Activated naive CD8-positive, alpha-beta T cell treated with anti-CD3 and anti-CD28 coated beads for 36 hours (primary cell): ENCODE measurements around the gene PNPLA5. TPM values are rescaled to one million over a fixed set of nuclear protein-coding genes. Genes with fewer than 3 reads are reported as not detected.
A peak's percentile ranks its signal among the peaks of the same experiment; 100 is the strongest.

ENCODE experiments used
- DNase-seq: peaks from one replicate; pipeline ENCODE4 v3.0.0; 2021
- H3K27ac Mint-ChIP-seq: one replicate; pipeline ENCODE4 v1.8.0; 2022; ENCODE audit warnings: mild to moderate bottlenecking, moderate library complexity, mixed read lengths
- H3K27me3 Mint-ChIP-seq: one replicate; pipeline ENCODE4 v1.8.0; 2022; ENCODE audit warnings: mild to moderate bottlenecking, mixed read lengths
- H3K36me3 Mint-ChIP-seq: one replicate; pipeline ENCODE4 v1.8.0; 2021; ENCODE audit warnings: mild to moderate bottlenecking, mixed read lengths
- H3K4me1 Mint-ChIP-seq: one replicate; pipeline ENCODE4 v1.8.0; 2021; ENCODE audit warnings: mixed read lengths
- H3K4me3 Mint-ChIP-seq: one replicate; pipeline ENCODE4 v1.8.0; 2022; ENCODE audit warnings: mild to moderate bottlenecking, moderate library complexity, mixed read lengths
- H3K9me3 Mint-ChIP-seq: one replicate; pipeline ENCODE4 v1.8.0; 2022; ENCODE audit warnings: mixed read lengths
- total RNA-seq, 2 experiments: library from RNA; stranded (reverse); gene quantifications; one replicate each; pipeline ENCODE4 v1.2.3, GENCODE V29; 2021

PNPLA5 gene
- not detected for total RNA-seq

GRCh38 chr22:43891360-43892182 lies at the start of gene PNPLA5:
Gene PNPLA5 (minus strand): TSS chr22:43892013. CDS start chr22:43891880, 133 bp downstream.
- Mint-ChIP-seq H3K4me1 (no peaks in the 10 kb centered on the region), H3K27ac (no peak within 1 kb of the TSS), H3K36me3 (no peaks in the 10 kb centered on the region), H3K4me3 (no peak within 1 kb of the TSS), H3K9me3 (no peaks in the 10 kb centered on the region), H3K27me3 (peaks cover 44% of the 10 kb centered on the region)
- peak; percentile 46 for DNase-seq

GRCh38 chr22:43941449-43941848 lies 49.6 kb upstream of the PNPLA5 start:
- H3K4me3 Mint-ChIP-seq = no peak overlapping the region
- no peak for DNase-seq

GRCh38 chr22:43931771-43932170 lies 40.0 kb upstream of the PNPLA5 start:
- Mint-ChIP-seq H3K36me3 (no peaks in the 10 kb centered on the region), H3K4me1 (no peaks in the 10 kb centered on the region), H3K27me3 (peaks cover 11% of the 10 kb centered on the region), H3K4me3 (no peak overlapping the region), H3K27ac (no peak overlapping the region), H3K9me3 (no peaks in the 10 kb centered on the region)
- no peak for DNase-seq

More at GRCh38 chr22:43941449-43941848, 49.6 kb upstream of the PNPLA5 start:
- H3K4me1 Mint-ChIP-seq = no peaks in the 10 kb centered on the region
- no peaks in the 10 kb centered on the region for H3K9me3 Mint-ChIP-seq
- peaks cover 4% of the 10 kb centered on the region for H3K27me3 Mint-ChIP-seq
- H3K36me3 Mint-ChIP-seq = no peaks in the 10 kb centered on the region
- H3K27ac Mint-ChIP-seq = no peak overlapping the region

GRCh38 chr22:43928908-43929307 lies 37.1 kb upstream of the PNPLA5 start:
- H3K9me3 Mint-ChIP-seq = no peaks in the 10 kb centered on the region
- DNase-seq = no peak
- no peak overlapping the region for H3K27ac Mint-ChIP-seq
- H3K27me3 Mint-ChIP-seq = peaks cover 15% of the 10 kb centered on the region
- no peaks in the 10 kb centered on the region for H3K4me1 Mint-ChIP-seq
- no peaks in the 10 kb centered on the region for H3K36me3 Mint-ChIP-seq
- H3K4me3 Mint-ChIP-seq = no peak overlapping the region

GRCh38 chr22:43928468-43928867 lies 36.7 kb upstream of the PNPLA5 start:
- Mint-ChIP-seq H3K9me3 (no peaks in the 10 kb centered on the region), H3K4me3 (no peak overlapping the region), H3K27me3 (peaks cover 15% of the 10 kb centered on the region), H3K36me3 (no peaks in the 10 kb centered on the region), H3K4me1 (no peaks in the 10 kb centered on the region), H3K27ac (no peak overlapping the region)
- DNase-seq = no peak

- DNase-seq = no peak
- peaks cover 15% of the 10 kb centered on the region for H3K27me3 Mint-ChIP-seq
- no peaks in the 10 kb centered on the region for H3K9me3 Mint-ChIP-seq
- H3K4me1 Mint-ChIP-seq = peaks cover 4% of the 10 kb centered on the region
- H3K27ac Mint-ChIP-seq = no peak overlapping the region
- no peaks in the 10 kb centered on the region for H3K36me3 Mint-ChIP-seq
- no peak overlapping the region for H3K4me3 Mint-ChIP-seq
Observed at GRCh38 chr22:43926349-43926710, 34.5 kb upstream of the PNPLA5 start.

- Mint-ChIP-seq H3K4me1 (peaks cover 4% of the 10 kb centered on the region), H3K27ac (no peak overlapping the region), H3K4me3 (no peak overlapping the region)
Observed at GRCh38 chr22:43925433-43926348, 33.9 kb upstream of the PNPLA5 start.

GRCh38 chr22:43924877-43925276 lies 33.1 kb upstream of the PNPLA5 start:
- peaks cover 4% of the 10 kb centered on the region for H3K4me1 Mint-ChIP-seq
- peak overlapping the region; percentile 67 for H3K4me3 Mint-ChIP-seq
- no peak overlapping the region for H3K27ac Mint-ChIP-seq
- H3K9me3 Mint-ChIP-seq = no peaks in the 10 kb centered on the region
- no peak for DNase-seq
- no peaks in the 10 kb centered on the region for H3K36me3 Mint-ChIP-seq
- peaks cover 22% of the 10 kb centered on the region for H3K27me3 Mint-ChIP-seq

More at GRCh38 chr22:43925433-43926348, 33.9 kb upstream of the PNPLA5 start:
- Mint-ChIP-seq H3K27me3 (peaks cover 20% of the 10 kb centered on the region), H3K9me3 (no peaks in the 10 kb centered on the region), H3K36me3 (no peaks in the 10 kb centered on the region)
- DNase-seq = no peak

- peak; percentile 81 for DNase-seq
- Mint-ChIP-seq H3K27ac (peak within 1 kb of the TSS; percentile 48), H3K4me1 (peaks cover 4% of the 10 kb centered on the region), H3K4me3 (peak within 1 kb of the TSS; percentile 80), H3K27me3 (peaks cover 22% of the 10 kb centered on the region), H3K9me3 (no peaks in the 10 kb centered on the region), H3K36me3 (no peaks in the 10 kb centered on the region)
Observed at GRCh38 chr22:43923631-43924464, 32.0 kb upstream of the PNPLA5 start, which contains the start of gene PNPLA3. Gene PNPLA3 (plus strand): TSS chr22:43923805. CDS start chr22:43923912, 107 bp downstream.

- H3K4me1 Mint-ChIP-seq = peaks cover 4% of the 10 kb centered on the region
- no peaks in the 10 kb centered on the region for H3K36me3 Mint-ChIP-seq
- peak overlapping the region; percentile 80 for H3K4me3 Mint-ChIP-seq
- H3K27me3 Mint-ChIP-seq = peaks cover 22% of the 10 kb centered on the region
- no peaks in the 10 kb centered on the region for H3K9me3 Mint-ChIP-seq
- no peak for DNase-seq
- peak overlapping the region; percentile 48 for H3K27ac Mint-ChIP-seq
Observed at GRCh38 chr22:43923191-43923590, 31.4 kb upstream of the PNPLA5 start.

GRCh38 chr22:43922123-43922522 lies 30.3 kb upstream of the PNPLA5 start:
- H3K27me3 Mint-ChIP-seq = peaks cover 21% of the 10 kb centered on the region
- H3K27ac Mint-ChIP-seq = no peak overlapping the region
- H3K4me3 Mint-ChIP-seq = no peak overlapping the region
- H3K36me3 Mint-ChIP-seq = no peaks in the 10 kb centered on the region
- no peaks in the 10 kb centered on the region for H3K9me3 Mint-ChIP-seq
- peaks cover 4% of the 10 kb centered on the region for H3K4me1 Mint-ChIP-seq
- DNase-seq = no peak

- H3K9me3 Mint-ChIP-seq = no peaks in the 10 kb centered on the region
- H3K27me3 Mint-ChIP-seq = peaks cover 21% of the 10 kb centered on the region
- no peak for DNase-seq
- no peak overlapping the region for H3K27ac Mint-ChIP-seq
- H3K36me3 Mint-ChIP-seq = no peaks in the 10 kb centered on the region
- H3K4me1 Mint-ChIP-seq = peaks cover 4% of the 10 kb centered on the region
- no peak overlapping the region for H3K4me3 Mint-ChIP-seq
Observed at GRCh38 chr22:43921370-43921769, 29.6 kb upstream of the PNPLA5 start.

GRCh38 chr22:43919106-43919973 lies 27.5 kb upstream of the PNPLA5 start:
- Mint-ChIP-seq H3K27me3 (peaks cover 10% of the 10 kb centered on the region), H3K4me1 (peaks cover 4% of the 10 kb centered on the region), H3K27ac (no peak overlapping the region), H3K9me3 (no peaks in the 10 kb centered on the region), H3K4me3 (no peak overlapping the region), H3K36me3 (no peaks in the 10 kb centered on the region)
- DNase-seq = no peak

GRCh38 chr22:43917521-43917920 lies 25.7 kb upstream of the PNPLA5 start:
- Mint-ChIP-seq H3K36me3 (no peaks in the 10 kb centered on the region), H3K9me3 (no peaks in the 10 kb centered on the region), H3K27ac (no peak overlapping the region), H3K4me3 (no peak overlapping the region), H3K4me1 (no peaks in the 10 kb centered on the region), H3K27me3 (peaks cover 10% of the 10 kb centered on the region)
- no peak for DNase-seq
